Hepatocyte (in vitro differentiated cells): Measurements from ENCODE around the gene HTT.

Experiments
- CTCF ChIP-seq: fragments of 200-600 bp; sonication (generic); IDR thresholded peaks from 2 replicates; pipeline ENCODE4 v1.5.1; 2016; ENCODE audit warnings: antibody characterized with exemption, mild to moderate bottlenecking; ENCODE audit not compliant: poor library complexity
- EZH2 ChIP-seq: fragments of 200-600 bp; sonication (generic); IDR thresholded peaks from 2 replicates; pipeline ENCODE4 v1.6.1; 2016; ENCODE audit warnings: antibody characterized with exemption, mild to moderate bottlenecking, borderline replicate concordance
- EZH2phosphoT487 ChIP-seq: fragments of 200-600 bp; sonication (generic); IDR thresholded peaks from one replicate; pipeline ENCODE4 v1.6.1; 2018; ENCODE audit warnings: antibody characterized with exemption, mild to moderate bottlenecking, low read depth, moderate library complexity; ENCODE audit not compliant: unreplicated experiment, severe bottlenecking

DNA sequence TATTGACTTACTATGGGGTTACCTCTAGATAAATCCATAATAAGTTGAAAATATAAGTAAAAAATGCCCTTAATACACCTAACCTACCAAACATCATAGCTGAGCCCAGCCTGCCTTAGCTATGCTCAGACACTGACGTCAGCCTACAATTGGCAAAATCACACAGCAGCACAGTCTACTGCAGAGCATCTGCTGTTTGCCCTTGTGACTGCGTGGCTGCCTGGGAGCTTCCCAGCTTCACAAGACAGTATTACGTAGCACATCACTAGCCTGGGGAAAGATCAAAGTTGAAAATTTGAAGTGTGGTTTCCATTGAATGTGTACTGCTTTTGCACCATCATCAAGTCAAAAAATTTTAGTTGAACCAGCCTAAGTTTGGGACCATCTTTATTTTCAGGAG, 8.9 kb upstream of the HTT start:
- TF ChIP-seq CTCF: no peak
- TF ChIP-seq EZH2: no peak
- TF ChIP-seq EZH2phosphoT487: no peak
